ENCODE measurements around the gene PDE4D. TPM values are rescaled to one million over a fixed set of nuclear protein-coding genes. Genes with fewer than 3 reads are reported as not detected.
"Not testable (repeated sequence)": the region's sequence is repeated elsewhere in the genome, so short reads cannot be mapped to it uniquely, and the experiment has no call there.

The PDE4D gene
- total and polyA plus RNA-seq, 2 experiments from 2014 or later: 4.3 to 9.7 TPM

DNA sequence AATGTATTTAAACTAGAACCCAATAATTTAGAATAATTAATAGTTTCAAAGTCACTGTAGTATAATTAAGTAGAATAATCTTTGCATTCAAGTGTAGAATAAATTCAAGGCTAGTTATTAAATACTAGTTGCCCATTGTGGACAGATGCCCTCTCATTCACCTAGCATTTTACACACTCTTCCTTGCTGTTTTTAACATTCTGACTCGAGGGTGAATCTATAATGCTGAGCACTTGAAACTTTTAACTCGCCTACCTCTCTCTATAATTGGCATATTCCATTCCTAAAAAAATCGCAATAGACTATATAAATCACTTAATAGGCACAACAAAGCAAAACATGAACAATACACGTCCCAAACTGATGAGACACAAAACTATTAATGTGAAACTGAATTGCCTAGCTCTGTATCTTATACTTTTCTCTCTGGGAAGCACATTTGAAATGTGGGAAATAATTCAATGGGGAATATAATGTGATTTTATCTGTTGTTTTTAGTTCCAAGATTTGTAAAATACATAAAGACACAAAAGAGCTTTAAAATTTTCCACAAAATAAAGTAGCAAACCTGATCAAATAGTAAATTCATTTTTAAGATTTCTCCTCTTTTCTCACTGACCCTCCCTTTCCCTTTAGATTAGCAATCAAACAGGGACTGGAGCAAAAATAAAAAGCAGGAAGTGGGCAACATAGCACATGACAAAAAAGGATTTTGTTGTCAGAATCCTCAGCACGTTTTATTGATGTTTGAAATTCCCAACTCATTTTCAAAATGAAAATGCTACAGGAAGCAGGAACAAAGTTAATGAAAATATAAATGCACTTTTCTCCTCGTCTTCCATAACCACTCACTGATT is 295.6 kb downstream of the PDE4D start:
- Histone ChIP-seq H4K20me1 (ENCODE audit: insufficient read depth) (no peaks in the 10 kb centered on the region), H3K27me3 (replicated peaks; ENCODE audit: insufficient read depth) (no peaks in the 10 kb centered on the region), H3K4me3 (peak overlapping the region; percentile 58), H2AFZ (peak overlapping the region; percentile 85), H3K9ac (peak overlapping the region; percentile 31; the same call in 1 of the 2 replicates), H3K4me2 (ENCODE audit: unreplicated experiment) (peak overlapping the region; percentile 65), H3K79me2 (ENCODE audit: insufficient read depth) (no peaks in the 10 kb centered on the region), H3F3A (ENCODE audit: insufficient read depth) (peaks cover 11% of the 10 kb centered on the region), H3K9me2 (ENCODE audit: insufficient read depth) (no peaks in the 10 kb centered on the region), H3K4me1 (ENCODE audit: insufficient read depth) (peaks cover 21% of the 10 kb centered on the region), H3K36me3 (ENCODE audit: low read depth) (no peaks in the 10 kb centered on the region), H3K27ac (no peak overlapping the region), H3K9me3 (ENCODE audit: low read depth) (no peaks in the 10 kb centered on the region)
- in situ Hi-C loops (cut with MboI): no loop called here
- no peak for DNase-seq
- WGBS, 2 experiments (ENCODE audit: low coverage in 1 of 2, low lambda C conversion rate in 2 of 2, missing lambda C conversion rate in 2 of 2): 50 to 51% methylated on average over 6 of the region's 6 CpGs
- TF ChIP-seq EZH2 (IDR thresholded peaks at IDR 0.05; ENCODE audit: insufficient read depth, poor library complexity, severe bottlenecking) (no peak), EZH2phosphoT487 (IDR thresholded peaks at IDR 0.05; ENCODE audit: insufficient read depth, low read depth) (no peak)

DNA sequence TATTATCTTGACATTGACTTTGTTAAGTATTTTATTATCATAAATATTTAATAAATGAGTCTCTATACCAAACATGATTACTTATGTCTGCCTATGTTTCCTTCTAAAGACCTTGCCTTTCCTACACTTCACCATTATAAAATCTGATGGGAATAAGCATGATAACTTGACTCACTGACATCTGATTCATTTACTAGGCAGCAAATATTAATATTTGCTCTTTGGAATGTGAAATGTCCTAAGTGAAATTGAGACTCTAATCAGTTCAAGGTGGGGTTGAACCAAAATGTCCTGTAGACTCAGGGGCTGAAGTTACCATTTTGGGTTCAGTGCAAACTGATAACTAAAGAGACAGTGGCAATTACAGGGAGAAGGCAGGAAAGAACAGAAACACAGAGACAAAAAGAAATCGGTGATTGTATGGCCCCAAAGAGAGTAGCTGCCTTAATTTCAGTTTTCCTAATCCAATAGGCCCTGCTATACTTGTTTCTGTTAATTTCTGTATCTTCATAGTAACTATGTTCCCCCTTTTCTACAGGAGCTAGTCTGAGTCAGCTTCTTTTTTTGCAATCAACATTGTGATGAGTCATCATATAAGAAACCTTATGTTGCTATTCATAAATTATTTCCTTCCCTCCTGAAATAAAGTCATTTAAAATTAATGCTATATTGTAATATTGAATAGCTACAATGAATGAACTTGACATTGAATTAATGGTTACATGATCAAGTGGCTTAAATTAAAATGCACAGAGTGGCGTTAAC is 296.8 kb downstream of the PDE4D start:
- 98 to 99% methylated on average over 2 of the region's 2 CpGs for WGBS, 2 experiments (ENCODE audit: low coverage in 1 of 2, low lambda C conversion rate in 2 of 2, missing lambda C conversion rate in 2 of 2)
- no peak for TF ChIP-seq EZH2 (IDR thresholded peaks at IDR 0.05; ENCODE audit: insufficient read depth, poor library complexity, severe bottlenecking)
- TF ChIP-seq EZH2phosphoT487 (IDR thresholded peaks at IDR 0.05; ENCODE audit: insufficient read depth, low read depth): no peak
- H3K4me2 ChIP-seq (ENCODE audit: unreplicated experiment): peak overlapping the region; percentile 10

DNA sequence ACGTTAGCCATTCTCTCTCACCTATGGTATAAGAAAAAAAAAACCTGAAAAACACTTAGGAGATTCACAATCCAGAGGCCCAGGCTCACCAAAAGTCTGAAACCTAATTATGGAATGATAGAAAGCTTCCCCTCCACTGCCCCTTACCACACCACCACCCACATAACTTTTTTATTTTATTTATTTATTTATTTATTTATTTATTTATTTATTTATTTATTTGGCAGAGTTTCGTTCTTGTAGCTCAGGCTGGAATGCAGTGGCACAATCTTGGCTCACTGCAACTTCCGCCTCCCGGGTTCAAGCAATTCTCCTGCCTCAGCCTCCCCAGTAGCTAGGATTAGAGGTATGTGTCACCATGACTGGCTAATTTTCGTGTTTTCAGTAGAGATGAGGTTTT is 299.4 kb downstream of the PDE4D start:
- H3K9me2 ChIP-seq (ENCODE audit: insufficient read depth); H3K27me3 ChIP-seq (replicated peaks; ENCODE audit: insufficient read depth); H3K79me2 ChIP-seq (ENCODE audit: insufficient read depth); H2AFZ ChIP-seq; H3K4me3 ChIP-seq; in situ Hi-C loops (cut with MboI); H3K27ac ChIP-seq; DNase-seq; H3K9me3 ChIP-seq (ENCODE audit: low read depth); H3K4me2 ChIP-seq (ENCODE audit: unreplicated experiment); H3K9ac ChIP-seq; H3K36me3 ChIP-seq (ENCODE audit: low read depth); H4K20me1 ChIP-seq (ENCODE audit: insufficient read depth): not testable (repeated sequence)
- H3K4me1 ChIP-seq (ENCODE audit: insufficient read depth): peaks cover 25% of the 10 kb centered on the region
- WGBS, 2 experiments (ENCODE audit: low coverage in 1 of 2, low lambda C conversion rate in 2 of 2, missing lambda C conversion rate in 2 of 2): 74 to 84% methylated on average over 5 of the region's 5 CpGs
- peaks cover 11% of the 10 kb centered on the region for H3F3A ChIP-seq (ENCODE audit: insufficient read depth)

More for the DNA sequence above, 296.8 kb downstream of the PDE4D start:
- H3F3A ChIP-seq (ENCODE audit: insufficient read depth): peaks cover 11% of the 10 kb centered on the region
- peak overlapping the region; percentile 28 for H3K27ac ChIP-seq
- H3K4me1 ChIP-seq (ENCODE audit: insufficient read depth): peaks cover 21% of the 10 kb centered on the region
- DNase-seq: peak; percentile 73
- no peaks in the 10 kb centered on the region for H3K9me2 ChIP-seq (ENCODE audit: insufficient read depth)
- no peaks in the 10 kb centered on the region for H3K9me3 ChIP-seq (ENCODE audit: low read depth)
- H4K20me1 ChIP-seq (ENCODE audit: insufficient read depth): no peaks in the 10 kb centered on the region
- H3K4me3 ChIP-seq: no peak overlapping the region
- no peaks in the 10 kb centered on the region for H3K79me2 ChIP-seq (ENCODE audit: insufficient read depth)
- H3K9ac ChIP-seq: no peak overlapping the region
- in situ Hi-C loops (cut with MboI): no loop called here
- no peak overlapping the region for H2AFZ ChIP-seq
- H3K27me3 ChIP-seq (replicated peaks; ENCODE audit: insufficient read depth): no peaks in the 10 kb centered on the region
- no peaks in the 10 kb centered on the region for H3K36me3 ChIP-seq (ENCODE audit: low read depth)

DNA sequence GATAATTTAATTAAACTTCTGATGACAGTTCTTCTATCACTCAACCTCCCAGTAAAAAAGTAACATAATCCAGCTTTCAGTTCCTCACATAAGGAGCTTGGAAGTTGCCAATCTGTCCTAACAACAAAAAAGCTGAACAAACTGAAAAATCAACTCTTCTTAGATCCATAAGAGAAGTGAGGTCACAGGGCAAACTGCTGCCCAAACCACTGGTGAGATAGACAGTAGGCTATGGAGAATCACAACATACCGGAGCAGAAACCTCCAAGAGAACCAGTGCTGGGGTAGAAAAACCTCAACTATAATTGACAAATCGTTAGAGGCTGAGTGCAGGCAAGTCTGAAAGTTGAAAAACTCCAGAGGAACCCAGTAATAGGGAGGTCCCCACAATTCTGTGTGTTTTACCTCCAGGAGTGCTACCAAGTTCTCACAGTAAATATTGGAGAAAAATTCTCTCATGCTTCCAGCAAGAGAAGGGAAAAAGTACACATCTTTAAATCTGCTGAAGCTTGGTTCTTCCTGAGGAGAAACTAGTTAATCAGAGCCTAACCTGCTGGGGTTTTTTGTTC is 300.0 kb downstream of the PDE4D start:
- Histone ChIP-seq H3K9ac (no peak overlapping the region), H3K4me3 (no peak overlapping the region), H3K27me3 (replicated peaks; ENCODE audit: insufficient read depth) (no peaks in the 10 kb centered on the region), H3K27ac (no peak overlapping the region), H3K4me1 (ENCODE audit: insufficient read depth) (peaks cover 30% of the 10 kb centered on the region), H3K9me2 (ENCODE audit: insufficient read depth) (no peaks in the 10 kb centered on the region), H3K9me3 (ENCODE audit: low read depth) (no peaks in the 10 kb centered on the region), H3K36me3 (ENCODE audit: low read depth) (no peaks in the 10 kb centered on the region), H3K4me2 (ENCODE audit: unreplicated experiment) (no peak overlapping the region), H4K20me1 (ENCODE audit: insufficient read depth) (no peaks in the 10 kb centered on the region), H3K79me2 (ENCODE audit: insufficient read depth) (no peaks in the 10 kb centered on the region), H3F3A (ENCODE audit: insufficient read depth) (peaks cover 11% of the 10 kb centered on the region), H2AFZ (no peak overlapping the region)
- in situ Hi-C loops (cut with MboI): no loop called here
- 91 to 94% methylated on average over 2 of the region's 2 CpGs for WGBS, 2 experiments (ENCODE audit: low coverage in 1 of 2, low lambda C conversion rate in 2 of 2, missing lambda C conversion rate in 2 of 2)
- TF ChIP-seq EZH2phosphoT487 (IDR thresholded peaks at IDR 0.05; ENCODE audit: insufficient read depth, low read depth) (no peak), EZH2 (IDR thresholded peaks at IDR 0.05; ENCODE audit: insufficient read depth, poor library complexity, severe bottlenecking) (no peak)
- no peak for DNase-seq

Data from GM23248 (cell line).